Spleen (tissue), 7 donors: ENCODE results near the gene ZFC3H1.

Experiments
- CTCF ChIP-seq, 11 experiments: fragments of 200-600 bp in 7 of 11; fragments of 450-650 bp in 4 of 11; sonication (generic) in 4 of 11; IDR thresholded peaks in 8 of 11; conservative IDR thresholded peaks in 3 of 11; 1 replicate in 7 of 11; 2 replicates in 4 of 11; pipeline versions ENCODE4 v1.4.0 to v1.8.0; 2016 to 2021; ENCODE audit warnings: antibody characterized with exemption in 11 of 11, inconsistent platforms in 4 of 11, mild to moderate bottlenecking in 1 of 11
- POLR2A ChIP-seq, 3 donors: fragments of 450-650 bp; IDR thresholded peaks; one replicate each; pipeline ENCODE4 v1.5.1; 2017; ENCODE audit warnings: antibody characterized with exemption in 3 of 3, mild to moderate bottlenecking in 1 of 3
- POLR2AphosphoS5 ChIP-seq, 3 donors: sonication (generic); formaldehyde crosslinking; IDR thresholded peaks; one replicate each; pipeline ENCODE4 v1.5.1; 2017; ENCODE audit warnings: antibody characterized with exemption in 3 of 3
- donor health status: DM: no; HTN: no; CAD: no; lungs with moderate emphysema.
- donor health status: DM: no; HTN: no; CAD: no.
- donor health status: DM: no; HTN: no; CAD: no.

GRCh38 chr12:71599210-71599609 is 64.4 kb downstream of the ZFC3H1 start:
- TF ChIP-seq CTCF (IDR thresholded peaks at IDR 0.05 in 8 of 11, conservative IDR thresholded peaks at IDR 0.05 in 3 of 11) (no peak), POLR2A (IDR thresholded peaks at IDR 0.05) (no peak), POLR2AphosphoS5 (IDR thresholded peaks at IDR 0.05) (no peak)
